PFSK-1 (cell line): ENCODE results near the gene ADGRG3.

Source experiments
- FOXP2 ChIP-seq: optimal IDR thresholded peaks from 2 replicates; pipeline ENCODE3; 2011; ENCODE audit warnings: borderline replicate concordance, control low read depth, inconsistent platforms; ENCODE audit not compliant: insufficient read depth; ENCODE audit errors: extremely low read length, extremely low read depth
- POLR2AphosphoS5 ChIP-seq: IDR thresholded peaks from 2 replicates; pipeline ENCODE4 v1.6.1; 2012; ENCODE audit warnings: low read depth, mild to moderate bottlenecking, control low read depth, low read length, moderate library complexity
- REST ChIP-seq, 2 experiments: IDR thresholded peaks; 2 replicates each; pipeline versions ENCODE4 v1.6.1 to v1.8.0; 2011 to 2012; ENCODE audit warnings: low read depth in 2 of 2, low read length in 2 of 2, control low read depth in 1 of 2, inconsistent platforms in 1 of 2, mild to moderate bottlenecking in 1 of 2, moderate library complexity in 1 of 2; ENCODE audit not compliant: insufficient read depth in 1 of 2
- SIN3A ChIP-seq: IDR thresholded peaks from 2 replicates; pipeline ENCODE4 v1.6.1; 2012; ENCODE audit warnings: mild to moderate bottlenecking, low read length, moderate library complexity, borderline replicate concordance; ENCODE audit not compliant: insufficient read depth
- TAF1 ChIP-seq: IDR thresholded peaks from 2 replicates; pipeline ENCODE4 v1.6.1; 2012; ENCODE audit warnings: low read length, control low read depth, borderline replicate concordance; ENCODE audit not compliant: insufficient read depth

DNA sequence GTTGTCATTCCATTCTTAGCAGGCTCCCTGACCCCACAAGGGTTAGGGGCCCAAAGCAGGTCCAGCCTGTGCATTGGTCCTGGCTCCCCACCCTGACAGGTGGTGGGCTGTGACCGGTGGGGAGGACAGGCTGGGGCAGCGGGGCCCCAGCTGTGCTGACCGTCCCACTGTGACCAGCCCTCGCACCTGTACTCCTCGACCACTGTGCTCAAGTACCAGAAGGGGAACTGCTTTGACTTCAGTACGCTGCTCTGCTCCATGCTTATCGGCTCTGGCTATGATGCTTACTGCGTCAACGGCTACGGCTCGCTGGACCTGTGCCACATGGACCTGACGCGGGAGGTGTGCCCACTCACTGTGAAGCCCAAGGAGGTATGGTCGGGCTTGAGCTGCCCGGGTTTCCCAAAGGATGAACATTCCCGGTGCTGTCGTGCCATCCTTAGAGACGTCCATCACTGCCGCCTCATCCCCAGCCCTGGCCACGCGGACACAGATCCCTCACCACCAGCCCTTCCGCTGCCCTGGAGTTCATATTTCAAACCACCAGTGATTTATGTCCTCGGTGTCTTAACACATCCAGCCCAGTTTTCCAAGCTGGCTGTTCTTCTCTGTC, 33.8 kb downstream of the ADGRG3 start:
- TF ChIP-seq SIN3A (no peak), POLR2AphosphoS5 (no peak), REST (IDR thresholded peaks at IDR 0.05; ENCODE audit: insufficient read depth in 1 of 2, low read depth in 2 of 2, low read length in 2 of 2) (no peak), TAF1 (no peak), FOXP2 (no peak)
